ENCODE measurements around the gene FYTTD1. TPM values are rescaled to one million over a fixed set of nuclear protein-coding genes. Genes with fewer than 3 reads are reported as not detected.

The FYTTD1 gene
- total RNA-seq, 1 experiment from 2014 or later, result 45.9 TPM

- Mint-ChIP-seq H3K27me3 (ENCODE audit: insufficient read depth, unreplicated experiment) (no peaks in the 10 kb centered on the region), H3K9me3 (ENCODE audit: unreplicated experiment) (no peaks in the 10 kb centered on the region), H3K4me1 (ENCODE audit: insufficient read depth, unreplicated experiment) (no peaks in the 10 kb centered on the region), H3K27ac (ENCODE audit: low read depth, unreplicated experiment) (no peak overlapping the region), H3K4me3 (ENCODE audit: unreplicated experiment) (no peak overlapping the region), H3K36me3 (ENCODE audit: insufficient read depth, unreplicated experiment) (peaks cover 70% of the 10 kb centered on the region)
- CTCF ChIA-PET, result no interaction called here
- no peak for TF ChIP-seq CTCF (IDR thresholded peaks at IDR 0.05; ENCODE audit: unreplicated experiment)
- intact Hi-C loops (cut with micrococcal nuclease), result no loop called here
- DNase-seq (ENCODE audit: unreplicated experiment), result no peak
- BruUV-seq (replicated peaks), result no TSS peak
- POLR2A ChIA-PET, result no interaction called here
Measured at GRCh38 chr3:197829397-197830045, 79.8 kb downstream of the FYTTD1 start.

GRCh38 chr3:197830308-197830966 lies 80.8 kb downstream of the FYTTD1 start:
- CTCF ChIA-PET, result interaction anchor here (0.6 kb wide), 1 partner anchor 13 kb away, joined by 4 read pairs; no protein-coding TSS in a partner anchor
- Mint-ChIP-seq H3K36me3 (ENCODE audit: insufficient read depth, unreplicated experiment) (peaks cover 66% of the 10 kb centered on the region), H3K9me3 (ENCODE audit: unreplicated experiment) (no peaks in the 10 kb centered on the region), H3K4me3 (ENCODE audit: unreplicated experiment) (no peak overlapping the region), H3K27ac (ENCODE audit: low read depth, unreplicated experiment) (no peak overlapping the region), H3K4me1 (ENCODE audit: insufficient read depth, unreplicated experiment) (no peaks in the 10 kb centered on the region), H3K27me3 (ENCODE audit: insufficient read depth, unreplicated experiment) (no peaks in the 10 kb centered on the region)
- no peak for DNase-seq (ENCODE audit: unreplicated experiment)
- no TSS peak for BruUV-seq (replicated peaks)
- intact Hi-C loops (cut with micrococcal nuclease), result no loop called here
- POLR2A ChIA-PET, result interaction anchor here (0.7 kb wide), 1 partner anchor 1180 kb away, joined by 3 read pairs; no protein-coding TSS in a partner anchor
- TF ChIP-seq CTCF (IDR thresholded peaks at IDR 0.05; ENCODE audit: unreplicated experiment), result no peak

GRCh38 chr3:197830967-197831313 lies 81.3 kb downstream of the FYTTD1 start:
- Mint-ChIP-seq H3K4me1 (ENCODE audit: insufficient read depth, unreplicated experiment) (no peaks in the 10 kb centered on the region), H3K27me3 (ENCODE audit: insufficient read depth, unreplicated experiment) (no peaks in the 10 kb centered on the region)

More at GRCh38 chr3:197830967-197831313, 81.3 kb downstream of the FYTTD1 start:
- Mint-ChIP-seq H3K4me3 (ENCODE audit: unreplicated experiment) (no peak overlapping the region), H3K27ac (ENCODE audit: low read depth, unreplicated experiment) (no peak overlapping the region), H3K36me3 (ENCODE audit: insufficient read depth, unreplicated experiment) (peaks cover 67% of the 10 kb centered on the region), H3K9me3 (ENCODE audit: unreplicated experiment) (no peaks in the 10 kb centered on the region)
- intact Hi-C loops (cut with micrococcal nuclease), result no loop called here
- CTCF ChIA-PET, result interaction anchor here (0.6 kb wide), 1 partner anchor 13 kb away, joined by 4 read pairs; no protein-coding TSS in a partner anchor
- no TSS peak for BruUV-seq (replicated peaks)
- TF ChIP-seq CTCF (IDR thresholded peaks at IDR 0.05; ENCODE audit: unreplicated experiment), result no peak
- POLR2A ChIA-PET, result interaction anchor here (1.5 kb wide), 1 partner anchor 82 kb away, joined by 3 read pairs; no protein-coding TSS in a partner anchor
- no peak for DNase-seq (ENCODE audit: unreplicated experiment)
